DOHH2 (cell line): ENCODE measurements around the gene C2CD4B.

Experiments used
- H3F3A ChIP-seq: fragments of 200-600 bp; sonication (generic), shearing (Covaris generic); 2 replicates; pipeline ENCODE4 v1.6.0; 2016; ENCODE audit warnings: antibody characterized with exemption, mild to moderate bottlenecking; ENCODE audit not compliant: control insufficient read depth, insufficient read depth
- H3K27ac ChIP-seq: fragments of 200-600 bp; sonication (generic); 2 replicates; pipeline ENCODE4 v1.5.1; 2014; ENCODE audit warnings: low read depth, mild to moderate bottlenecking, low read length, moderate library complexity
- H3K27me3 ChIP-seq: fragments of 200-600 bp; sonication (generic); 2 replicates; pipeline ENCODE4 v1.6.1; 2014; ENCODE audit warnings: mild to moderate bottlenecking, low read length, mixed read lengths; ENCODE audit not compliant: control insufficient read depth
- H3K36me3 ChIP-seq: fragments of 200-600 bp; sonication (generic); 2 replicates; pipeline ENCODE4 v1.6.1; 2014; ENCODE audit warnings: mild to moderate bottlenecking, low read length, moderate library complexity, mixed read lengths; ENCODE audit not compliant: control insufficient read depth
- H3K4me1 ChIP-seq: fragments of 200-600 bp; sonication (generic); 2 replicates; pipeline ENCODE4 v1.6.1; 2014; ENCODE audit warnings: mild to moderate bottlenecking, low read length, mixed read lengths; ENCODE audit not compliant: control insufficient read depth
- H3K4me2 ChIP-seq: fragments of 200-600 bp; sonication (generic); 2 replicates; pipeline ENCODE4 v1.6.0; 2014; ENCODE audit warnings: mild to moderate bottlenecking, low read length, moderate library complexity
- H3K4me3 ChIP-seq: fragments of 200-600 bp; sonication (generic); 2 replicates; pipeline ENCODE4 v1.5.1; 2014; ENCODE audit warnings: mild to moderate bottlenecking, low read length, mixed read lengths
- H3K79me2 ChIP-seq: fragments of 200-600 bp; sonication (generic); 2 replicates; pipeline ENCODE4 v1.6.1; 2014; ENCODE audit warnings: mild to moderate bottlenecking, low read length, mixed read lengths; ENCODE audit not compliant: control insufficient read depth
- H3K9me2 ChIP-seq: fragments of 200-600 bp; sonication (generic); replicated peaks from 2 replicates; pipeline ENCODE4 v1.6.1; 2014; ENCODE audit warnings: mild to moderate bottlenecking, low read length, mixed read lengths; ENCODE audit not compliant: control insufficient read depth
- H3K9me3 ChIP-seq: fragments of 200-600 bp; sonication (generic); 2 replicates; pipeline ENCODE4 v1.6.1; 2014; ENCODE audit warnings: antibody characterized with exemption, low read length, mixed read lengths; ENCODE audit not compliant: control insufficient read depth, insufficient read depth
- H4K20me1 ChIP-seq: fragments of 200-600 bp; sonication (generic); 2 replicates; pipeline ENCODE4 v1.6.0; 2014; ENCODE audit warnings: low read depth, mild to moderate bottlenecking, antibody characterized with exemption, low read length, moderate library complexity; ENCODE audit not compliant: control insufficient read depth, insufficient read depth
- CTCF ChIP-seq: fragments of 200-600 bp; sonication (generic); IDR thresholded peaks from one replicate; pipeline ENCODE4 v1.5.1; 2014; ENCODE audit warnings: antibody characterized with exemption, mild to moderate bottlenecking, low read depth, low read length; ENCODE audit not compliant: poor library complexity, severe bottlenecking
- EZH2phosphoT487 ChIP-seq: fragments of 200-600 bp; sonication (generic); IDR thresholded peaks from 2 replicates; pipeline ENCODE4 v1.6.1; 2017; ENCODE audit warnings: borderline replicate concordance, mild to moderate bottlenecking, antibody characterized with exemption, low read length, moderate library complexity, mixed read lengths

The C2CD4B gene

GRCh38 chr15:62190675-62191074, 25.6 kb upstream of the C2CD4B start:
- H4K20me1 ChIP-seq, result no peaks in the 10 kb centered on the region
- no peak overlapping the region for H3K4me3 ChIP-seq
- TF ChIP-seq CTCF (no peak), EZH2phosphoT487 (no peak)

GRCh38 chr15:62190274-62190673, 25.2 kb upstream of the C2CD4B start:
- no peak overlapping the region for H3K4me3 ChIP-seq
- no peak overlapping the region for H3K4me2 ChIP-seq
- H3K9me2 ChIP-seq, result no peaks in the 10 kb centered on the region
- no peak overlapping the region for H3K27ac ChIP-seq
- no peaks in the 10 kb centered on the region for H3K36me3 ChIP-seq
- no peaks in the 10 kb centered on the region for H4K20me1 ChIP-seq
- H3K9me3 ChIP-seq, result no peaks in the 10 kb centered on the region
- no peak for TF ChIP-seq EZH2phosphoT487
- TF ChIP-seq CTCF, result no peak
- H3K27me3 ChIP-seq, result 0 out of 2 replicates have a peak, but pooled peaks cover 3% of the 10 kb centered on the region
- H3F3A ChIP-seq, result no peaks in the 10 kb centered on the region
- H3K79me2 ChIP-seq, result no peaks in the 10 kb centered on the region
- H3K4me1 ChIP-seq, result no peaks in the 10 kb centered on the region

More at GRCh38 chr15:62190675-62191074, 25.6 kb upstream of the C2CD4B start:
- Histone ChIP-seq H3K4me2 (no peak overlapping the region), H3K27me3 (0 out of 2 replicates have a peak, but pooled peaks cover 3% of the 10 kb centered on the region), H3K27ac (no peak overlapping the region), H3F3A (no peaks in the 10 kb centered on the region), H3K9me3 (no peaks in the 10 kb centered on the region), H3K4me1 (no peaks in the 10 kb centered on the region), H3K36me3 (no peaks in the 10 kb centered on the region), H3K9me2 (no peaks in the 10 kb centered on the region), H3K79me2 (no peaks in the 10 kb centered on the region)

- Histone ChIP-seq H3K9me3 (no peaks in the 10 kb centered on the region), H4K20me1 (no peaks in the 10 kb centered on the region), H3K4me3 (no peak overlapping the region), H3K27ac (no peak overlapping the region), H3K4me1 (no peaks in the 10 kb centered on the region), H3K9me2 (no peaks in the 10 kb centered on the region), H3K27me3 (0 out of 2 replicates have a peak, but pooled peaks cover 3% of the 10 kb centered on the region), H3K4me2 (no peak overlapping the region), H3K36me3 (no peaks in the 10 kb centered on the region), H3F3A (no peaks in the 10 kb centered on the region), H3K79me2 (no peaks in the 10 kb centered on the region)
- TF ChIP-seq EZH2phosphoT487 (no peak), CTCF (no peak)
These were observed 23.7 kb upstream of the C2CD4B start for GRCh38 chr15:62188744-62189143.
